HT-29 (cell line): ENCODE results near the gene SLC40A1. TPM values are rescaled to one million over a fixed set of nuclear protein-coding genes. Genes with fewer than 3 reads are reported as not detected.
A peak's percentile ranks its signal among the peaks of the same experiment; 100 is the strongest.

Source experiments
- DNase-seq: peaks from one replicate; pipeline ENCODE4 v3.0.0-alpha.2; 2015; ENCODE audit warnings: low spot score
- total RNA-seq: library from RNA; depleted of rRNA; stranded (reverse); fragments of >200 nt; shearing (Covaris generic); gene quantifications from 2 replicates; pipeline ENCODE4 v1.2.3, GENCODE V29; 2014

SLC40A1 gene
- total RNA-seq, 1 experiment from 2014 or later: 85.1 TPM

- DNase-seq: peak; percentile 82
Observed at GRCh38 chr2:189541591-189541990, 39.0 kb downstream of the SLC40A1 start.

DNA sequence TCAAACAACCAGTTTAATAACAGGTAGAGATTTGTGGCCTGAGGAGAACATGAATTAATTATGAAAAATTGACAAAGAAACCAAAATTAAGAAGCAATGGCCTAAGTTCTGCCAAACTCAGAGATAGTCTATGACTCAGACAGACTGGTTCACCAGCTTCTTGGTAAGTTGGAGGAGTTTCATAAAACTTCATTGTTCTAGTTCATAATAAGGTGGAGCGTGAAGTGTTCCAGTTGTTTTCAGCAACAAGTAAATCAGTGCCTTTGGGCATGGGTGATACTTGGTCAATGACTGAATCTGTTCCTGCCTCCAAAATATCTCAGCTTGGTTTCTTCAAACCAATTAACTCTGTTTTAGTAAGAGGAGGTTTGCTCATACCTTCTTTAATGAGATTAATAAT is 40.0 kb downstream of the SLC40A1 start:
- peak; percentile 62 for DNase-seq

DNA sequence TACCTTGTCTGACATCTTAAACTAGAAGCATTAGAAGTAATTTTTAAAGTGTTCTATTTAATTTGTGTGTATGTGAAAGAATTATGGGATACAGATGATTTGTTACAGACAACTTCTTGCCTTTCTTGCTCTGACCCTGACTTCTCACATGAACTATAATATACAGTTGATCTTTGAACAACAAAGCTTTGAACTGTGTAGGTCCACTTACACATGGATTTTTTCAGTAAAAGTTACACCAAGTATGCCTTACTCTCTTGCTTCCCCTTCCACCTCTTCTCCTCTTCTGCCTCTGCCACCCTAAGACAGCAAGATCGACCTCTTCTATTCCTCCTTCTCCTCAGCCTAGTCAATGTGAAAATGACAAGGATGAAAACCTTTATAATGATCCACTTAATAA is 42.2 kb downstream of the SLC40A1 start:
- DNase-seq: no peak

DNA sequence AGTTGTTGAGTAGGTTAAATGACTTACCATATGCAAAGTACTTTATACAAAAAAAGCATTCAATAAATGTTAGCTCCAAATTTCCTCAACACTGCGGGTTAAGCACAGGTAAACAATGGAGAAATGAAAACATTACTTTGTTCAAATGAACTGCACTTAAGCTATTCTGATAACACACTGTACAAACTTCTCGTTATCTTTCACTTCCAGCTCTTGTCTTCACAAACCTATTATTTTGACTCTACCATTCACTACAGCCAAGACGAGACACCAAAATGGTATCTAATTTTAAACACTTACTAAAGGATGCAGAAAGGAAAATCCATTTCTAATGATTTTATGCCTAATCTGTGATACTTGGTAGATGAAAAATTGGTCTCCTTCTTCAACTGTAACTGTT is 43.8 kb downstream of the SLC40A1 start:
- DNase-seq: no peak

DNA sequence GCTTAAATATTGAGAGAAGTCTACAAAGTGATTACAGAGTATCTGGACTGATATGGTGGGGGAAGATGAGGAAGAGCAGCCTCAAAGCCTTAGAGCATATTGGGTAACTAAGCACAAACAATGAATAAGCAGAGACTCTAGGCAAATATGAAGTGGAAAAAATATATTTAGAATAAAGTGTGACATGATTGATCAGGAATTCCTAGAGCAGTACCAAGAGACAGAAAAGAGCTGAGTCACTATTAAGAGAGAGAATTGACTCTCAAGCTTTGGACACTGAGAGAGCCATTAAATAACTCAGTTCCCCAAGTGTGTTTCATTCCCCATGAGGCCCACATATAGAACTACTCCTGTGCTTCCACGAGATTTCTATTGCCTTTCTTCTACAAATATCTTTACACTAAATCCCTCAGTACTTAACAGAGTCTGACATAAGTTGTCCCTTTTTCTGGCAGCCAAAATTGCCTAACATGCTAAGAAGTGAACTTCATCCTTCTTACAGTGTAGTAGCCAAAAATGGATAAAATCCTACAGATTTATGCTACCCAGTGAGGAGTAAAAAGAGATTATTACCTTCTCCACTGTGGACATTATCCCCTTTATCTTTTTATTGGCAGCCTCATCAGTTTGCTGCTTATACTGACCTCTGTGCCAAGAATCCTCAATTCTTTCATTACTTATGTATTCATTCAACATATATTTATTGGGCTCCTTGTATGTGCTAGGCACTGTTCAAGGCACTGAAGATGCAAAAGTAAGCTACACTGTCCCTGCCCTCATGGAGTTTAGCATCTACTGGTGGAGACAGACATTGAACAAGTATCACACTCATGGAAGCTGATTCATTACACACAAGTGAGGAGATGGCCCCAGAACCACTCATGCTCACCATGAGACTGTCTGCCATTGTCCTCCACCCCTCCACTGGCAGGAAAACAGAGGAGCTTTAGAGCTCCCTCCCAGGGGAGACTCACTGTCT is 45.4 kb downstream of the SLC40A1 start:
- DNase-seq: no peak

DNA sequence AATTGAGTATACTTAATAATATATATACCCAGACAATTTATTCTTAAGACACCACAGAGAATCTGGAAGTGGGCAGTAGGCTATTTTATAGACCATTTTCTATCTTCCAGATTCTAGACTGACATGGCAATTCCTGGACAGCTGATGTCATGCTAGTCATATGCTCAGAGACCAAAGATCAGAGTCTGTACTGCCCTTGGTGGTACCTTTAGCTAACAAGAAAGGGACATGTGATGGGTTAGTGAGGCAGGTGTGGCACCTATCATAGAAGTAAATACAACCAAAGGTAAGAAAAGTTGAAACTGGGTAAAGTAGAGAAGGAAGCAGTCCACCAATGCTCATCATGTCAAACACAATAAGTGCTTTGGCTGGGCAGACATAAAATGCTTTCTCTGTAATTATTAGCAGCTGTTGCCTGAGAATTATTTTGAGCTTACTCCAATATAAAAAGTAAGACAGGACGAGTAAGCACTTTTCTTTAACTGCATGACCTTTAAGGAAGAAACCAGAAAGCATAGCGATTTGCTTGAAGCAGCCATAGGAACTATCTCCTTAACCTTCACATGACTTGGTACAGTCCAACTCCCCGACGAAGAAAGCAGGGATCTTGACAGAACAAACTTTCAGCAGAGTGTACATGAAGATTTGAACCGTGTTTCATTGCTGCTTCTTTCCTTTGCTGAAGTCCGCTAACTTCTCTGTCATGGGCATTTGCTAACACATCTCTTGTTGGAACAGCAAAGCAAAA is 47.1 kb downstream of the SLC40A1 start:
- DNase-seq: no peak

DNA sequence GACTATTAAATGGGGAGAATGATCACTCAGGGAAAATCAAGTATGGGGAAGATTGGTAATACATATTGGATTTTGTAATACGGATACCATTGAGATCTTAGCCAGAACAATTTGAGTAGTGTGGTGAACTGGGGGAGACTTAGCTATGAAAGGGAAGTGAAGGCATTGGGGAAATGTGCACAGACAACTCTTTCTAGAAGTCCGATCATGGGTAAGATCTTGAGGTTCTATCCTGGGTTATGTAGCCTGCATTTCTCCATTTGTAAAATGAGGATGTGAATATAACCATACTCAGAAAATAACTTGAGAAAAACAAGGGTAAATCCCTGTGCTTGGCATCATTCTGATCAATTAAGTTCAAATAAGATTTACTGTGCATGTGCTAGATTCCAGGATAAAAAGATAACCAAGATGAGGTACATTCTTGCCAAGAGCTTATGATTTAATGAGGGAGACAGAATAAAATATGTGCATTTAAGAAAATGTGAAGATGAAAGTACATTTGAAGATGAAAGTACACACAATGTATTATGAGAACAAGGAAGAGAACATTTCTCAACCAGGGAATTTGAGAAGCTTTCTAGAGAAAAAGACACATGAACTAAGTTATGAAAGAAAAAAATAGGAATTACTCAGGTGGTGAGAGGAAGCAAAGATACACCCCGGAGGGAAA is 49.5 kb downstream of the SLC40A1 start:
- DNase-seq: no peak

GRCh38 chr2:189528617-189529016 is 52.0 kb downstream of the SLC40A1 start:
- no peak for DNase-seq

- no peak for DNase-seq
Observed at GRCh38 chr2:189527812-189528592, 52.6 kb downstream of the SLC40A1 start.

- DNase-seq: no peak
Observed at GRCh38 chr2:189527041-189527750, 53.4 kb downstream of the SLC40A1 start.

DNA sequence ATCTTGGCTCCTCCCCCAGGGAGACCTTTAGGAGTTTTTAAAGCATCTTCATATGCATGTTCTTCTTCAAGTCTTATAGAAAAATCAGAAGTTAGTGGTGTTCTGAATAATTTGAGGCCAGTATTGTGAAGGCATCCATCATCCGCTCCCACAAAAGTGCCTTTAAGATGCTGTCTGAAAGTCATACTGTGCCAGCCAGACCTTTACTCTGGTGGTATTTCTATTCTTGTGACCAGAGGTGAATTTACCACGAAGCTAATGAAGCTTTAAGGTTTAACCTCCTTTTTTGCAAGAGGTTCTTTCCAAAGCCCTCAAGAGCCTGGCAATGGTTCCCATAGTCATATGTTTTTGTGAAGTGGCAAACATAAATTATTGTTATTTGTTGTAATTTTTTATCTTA is 54.3 kb downstream of the SLC40A1 start:
- DNase-seq: no peak

DNA sequence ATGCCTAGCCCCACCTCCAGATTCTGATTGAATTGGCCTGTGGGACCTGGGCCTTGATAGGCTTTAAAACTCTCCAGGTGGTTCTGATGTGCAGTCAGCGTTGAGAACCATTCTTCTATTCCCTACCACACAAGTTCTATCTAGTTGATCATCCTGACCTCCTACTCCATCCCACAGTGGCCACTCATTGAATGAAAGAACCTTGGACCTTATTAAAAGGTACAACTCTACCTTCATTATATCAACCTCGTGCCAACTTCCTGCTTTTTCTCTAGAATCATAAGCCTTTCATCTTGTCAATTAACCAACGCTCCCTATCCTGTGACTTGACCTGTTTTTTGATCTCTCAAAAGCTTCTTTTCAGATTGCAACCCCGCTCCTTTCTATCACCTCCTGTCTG is 55.8 kb downstream of the SLC40A1 start:
- DNase-seq: peak; percentile 13

- peak; percentile 87 for DNase-seq
Observed at GRCh38 chr2:189522435-189523151, 58.0 kb downstream of the SLC40A1 start.

DNA sequence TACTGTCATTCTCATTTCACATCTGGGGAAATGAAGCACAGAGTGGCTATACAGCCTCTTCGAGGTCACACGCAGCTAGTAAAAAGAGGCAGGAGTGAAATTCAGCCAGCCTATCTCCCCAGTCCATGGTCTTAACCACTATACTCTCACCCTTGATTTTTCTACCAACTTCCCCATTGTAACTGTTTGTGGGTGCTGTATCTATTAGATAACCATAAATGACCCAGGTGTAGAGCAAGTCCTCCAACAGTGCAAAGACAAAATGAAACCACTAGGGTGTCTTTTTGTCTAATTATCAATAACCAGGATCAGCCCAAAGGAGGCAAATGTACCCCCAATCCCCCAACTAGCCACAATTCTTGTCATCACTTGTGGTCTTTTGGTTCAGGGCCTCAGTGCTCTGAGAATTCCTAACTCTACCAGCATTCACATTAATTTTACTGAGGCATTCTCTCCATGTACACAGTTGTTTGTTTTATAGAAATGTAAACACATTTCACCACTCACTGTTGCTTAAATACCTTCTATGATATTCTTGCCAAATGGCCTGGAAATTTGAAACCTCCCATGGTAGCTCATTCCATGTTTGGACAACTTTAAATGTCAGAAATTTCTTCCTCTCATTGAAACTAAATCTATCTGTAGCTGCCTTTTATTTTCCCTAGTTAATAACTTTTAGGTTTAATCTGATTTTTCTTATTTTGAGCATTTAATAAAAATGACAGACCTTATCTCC is 58.7 kb downstream of the SLC40A1 start:
- no peak for DNase-seq

GRCh38 chr2:189519631-189520387 is 60.8 kb downstream of the SLC40A1 start:
- no peak for DNase-seq

DNA sequence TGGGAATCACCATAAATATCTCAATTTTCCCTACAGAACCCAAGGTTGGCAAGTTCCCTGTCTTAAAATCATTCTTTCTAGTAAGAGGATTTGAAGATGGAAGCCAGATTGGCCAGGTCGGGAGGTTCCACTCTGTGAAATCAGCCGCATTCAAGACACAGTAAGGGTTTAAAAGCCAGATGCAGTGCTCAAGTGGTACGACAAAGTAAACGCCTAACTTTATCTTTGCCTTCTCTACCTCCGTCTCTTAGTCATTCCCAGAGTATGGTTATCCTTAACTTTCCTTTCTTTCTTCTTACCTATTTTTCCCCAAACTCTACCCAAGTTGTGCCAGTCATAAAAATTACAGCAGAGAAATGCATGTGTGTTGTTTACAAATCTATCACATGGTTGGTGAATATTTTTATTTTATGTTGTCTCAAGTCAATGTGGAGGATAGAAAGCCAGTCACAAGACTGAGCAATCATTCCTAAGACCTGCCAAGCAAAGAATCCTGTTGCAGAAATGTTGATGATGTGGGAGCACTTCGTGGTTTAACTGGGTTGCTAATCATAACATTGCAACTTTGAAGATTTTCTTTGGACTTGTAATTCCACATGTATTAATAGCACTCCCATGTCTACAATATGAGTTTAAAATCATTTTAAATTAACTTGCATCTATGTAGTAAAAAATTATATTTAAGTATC is 62.6 kb downstream of the SLC40A1 start:
- DNase-seq: no peak

GRCh38 chr2:189516546-189516945 is 64.0 kb downstream of the SLC40A1 start:
- DNase-seq: no peak

DNA sequence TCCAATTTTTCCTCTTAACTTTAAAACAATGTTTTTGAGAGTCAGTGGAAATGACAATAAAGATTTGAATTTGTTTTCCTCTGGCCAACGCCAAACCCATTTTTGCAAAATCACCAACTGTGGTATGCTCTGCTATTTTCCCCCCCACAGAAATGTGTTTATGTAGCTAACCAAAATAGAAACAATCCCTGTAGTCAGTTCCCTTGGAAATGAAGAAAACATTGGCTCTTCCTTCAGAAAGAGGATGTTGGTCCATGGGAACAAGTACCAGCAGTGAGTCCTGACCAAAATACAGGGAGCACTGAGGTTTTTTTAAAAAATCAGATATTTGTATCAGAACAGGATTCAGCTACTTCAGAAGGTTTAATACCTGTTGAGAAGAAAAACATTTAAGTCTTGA is 65.3 kb downstream of the SLC40A1 start:
- DNase-seq: no peak
